HepG2 (cell line): ENCODE results near the gene ATG16L2. TPM values are rescaled to one million over a fixed set of nuclear protein-coding genes. Genes with fewer than 3 reads are reported as not detected.

Experiments used
- ARNT ChIP-seq: fragments of 450-650 bp; IDR thresholded peaks from 2 replicates; pipeline ENCODE4 v1.6.1; 2017
- CC2D1A ChIP-seq: sonication (generic); formaldehyde crosslinking; IDR thresholded peaks from 2 replicates; pipeline ENCODE4 v1.8.1; 2023; ENCODE audit warnings: mild to moderate bottlenecking, missing genetic modification reagents
- E2F5 ChIP-seq: sonication (generic); formaldehyde crosslinking; conservative IDR thresholded peaks from 2 replicates; pipeline ENCODE4 v1.4.0; 2020; ENCODE audit warnings: missing genetic modification reagents
- HIC2 ChIP-seq: sonication (generic); formaldehyde crosslinking; IDR thresholded peaks from 2 replicates; pipeline ENCODE4 v1.9.0; 2022; ENCODE audit warnings: low read depth, missing genetic modification reagents
- HMG20B ChIP-seq: conservative IDR thresholded peaks from 2 replicates; pipeline ENCODE4 v1.6.1; 2016; ENCODE audit warnings: missing genetic modification reagents, missing compliant biosample characterization
- HNF1A ChIP-seq, 2 experiments: sonication (generic) in 1 of 2; formaldehyde crosslinking in 1 of 2; IDR thresholded peaks; 2 replicates each; pipeline versions ENCODE4 v1.4.0 to v1.6.1; 2016 to 2020; ENCODE audit warnings: borderline replicate concordance in 1 of 2, low read depth in 1 of 2, mild to moderate bottlenecking in 1 of 2, missing genetic modification reagents in 1 of 2
- IKZF5 ChIP-seq: IDR thresholded peaks from 2 replicates; pipeline ENCODE4 v1.6.1; 2018; ENCODE audit warnings: missing genetic modification reagents, mild to moderate bottlenecking, missing compliant biosample characterization
- NR1H2 ChIP-seq: sonication (generic); formaldehyde crosslinking; IDR thresholded peaks from 2 replicates; pipeline ENCODE4 v1.8.1; 2022; ENCODE audit warnings: low read depth, missing genetic modification reagents, borderline replicate concordance
- PHB2 ChIP-seq: fragments of 450-650 bp; IDR thresholded peaks from 2 replicates; pipeline ENCODE4 v1.6.1; 2018; ENCODE audit not compliant: partially characterized antibody
- PRDM4 ChIP-seq: sonication (generic); formaldehyde crosslinking; IDR thresholded peaks from 2 replicates; pipeline ENCODE4 v1.9.0; 2021; ENCODE audit warnings: missing genetic modification reagents, borderline replicate concordance
- SPEN ChIP-seq: sonication (generic); formaldehyde crosslinking; IDR thresholded peaks from 2 replicates; pipeline ENCODE4 v1.5.1; 2020; ENCODE audit warnings: low read depth, mild to moderate bottlenecking, missing genetic modification reagents
- TEAD2 ChIP-seq: sonication (generic); formaldehyde crosslinking; IDR thresholded peaks from 2 replicates; pipeline ENCODE4 v1.9.0; 2021; ENCODE audit warnings: missing genetic modification reagents
- ZBTB26 ChIP-seq: IDR thresholded peaks from 2 replicates; pipeline ENCODE4 v1.6.1; 2016; ENCODE audit warnings: missing compliant biosample characterization, missing genetic modification reagents, borderline replicate concordance
- ZBTB7A ChIP-seq: sonication (generic); formaldehyde crosslinking; IDR thresholded peaks from 2 replicates; pipeline ENCODE4 v1.8.0; 2022; ENCODE audit warnings: mild to moderate bottlenecking, missing genetic modification reagents
- ZNF292 ChIP-seq: sonication (generic); formaldehyde crosslinking; IDR thresholded peaks from 2 replicates; pipeline ENCODE4 v1.8.1; 2022; ENCODE audit warnings: mild to moderate bottlenecking, low read depth, missing genetic modification reagents, borderline replicate concordance
- ZNF552 ChIP-seq: sonication (generic); formaldehyde crosslinking; IDR thresholded peaks from 2 replicates; pipeline ENCODE4 v1.9.0; 2022; ENCODE audit warnings: missing genetic modification reagents, mild to moderate bottlenecking, borderline replicate concordance
- ZSCAN21 ChIP-seq: sonication (generic); formaldehyde crosslinking; IDR thresholded peaks from 2 replicates; pipeline ENCODE4 v1.8.0; 2022; ENCODE audit warnings: mild to moderate bottlenecking, missing genetic modification reagents, moderate library complexity, borderline replicate concordance
- polyA plus RNA-seq, 8 experiments: library from polyadenylated mRNA; depleted of rRNA in 3 of 8; stranded (reverse) in 7 of 8; unstranded in 1 of 8; fragments of >200 nt; fragmentation: Illumina TruSeq in 4 of 8; extraction: Trizol in 4 of 8; gene quantifications; 2 replicates each; pipeline versions ENCODE4 v1.2.1 to v1.2.3, GENCODE V29; 2011 to 2016; ENCODE audit warnings: low read depth in 4 of 8, missing spikeins in 1 of 8, mixed read lengths in 1 of 8; ENCODE audit not compliant: insufficient read depth in 1 of 8
- total RNA-seq, 5 experiments: library from RNA; depleted of rRNA; stranded (reverse); fragments of >200 nt; fragmentation: Illumina TruSeq; extraction: Trizol; gene quantifications; 2 replicates each; pipeline ENCODE4 v1.2.3, GENCODE V29; 2016; ENCODE audit warnings: low read depth in 1 of 5

ATG16L2 gene
- total and polyA plus RNA-seq, 2 of the 13 experiments (the other 11 are each of a cell fraction or from before 2014, with no cell fraction given) = 6.2 to 14.8 TPM

- TF ChIP-seq PRDM4 (CRISPR knock-in tag) (no peak), HNF1A (IDR thresholded peaks at IDR 0.05; ENCODE audit: low read depth) (peak; percentile 62; the same call in 1 of the 2 replicates), HNF1A (CRISPR knock-in tag; IDR thresholded peaks at IDR 0.05; ENCODE audit: borderline replicate concordance) (peak; percentile 53; the same call in 1 of the 2 replicates), ARNT (no peak), ZNF552 (CRISPR knock-in tag) (no peak), IKZF5 (CRISPR knock-in tag) (peak; percentile 58; the same call in 1 of the 2 replicates), TEAD2 (CRISPR knock-in tag) (no peak), ZNF292 (no peak), CC2D1A (CRISPR knock-in tag) (no peak), ZBTB26 (CRISPR knock-in tag) (peak; percentile 23; the same call in 1 of the 2 replicates), HIC2 (CRISPR knock-in tag) (peak; percentile 98), PHB2 (no peak), HMG20B (no peak), ZSCAN21 (CRISPR knock-in tag) (peak; percentile 30; the same call in 1 of the 2 replicates), NR1H2 (no peak), E2F5 (CRISPR knock-in tag) (no peak), ZBTB7A (CRISPR knock-in tag) (peak; percentile 66; the same call in 1 of the 2 replicates), SPEN (peak; percentile 61; the same call in 1 of the 2 replicates)
Measured at GRCh38 chr11:72777755-72778278, 36.4 kb upstream of the ATG16L2 start (continued).
